AG04449 (cell line): ENCODE measurements around the gene HBA2.

ENCODE experiments used
- CTCF ChIA-PET: fragments of 350-600 bp; formaldehyde crosslinking; extraction: SDS; loops from one replicate; lab custom pipeline; 2021; ENCODE audit warnings: antibody characterized with exemption; lab: Yijun Ruan, JAX
- POLR2A ChIA-PET: fragments of 400-600, 350-600 bp; formaldehyde crosslinking; extraction: SDS; loops from one replicate; lab custom pipeline; 2020; ENCODE audit warnings: antibody characterized with exemption, inconsistent platforms; lab: Yijun Ruan, JAX
- DNase-seq: peaks from one replicate; pipeline ENCODE4 v3.0.0-alpha.2; 2010; ENCODE audit warnings: low read depth, low spot score
- H3K4me3 ChIP-seq: 2 replicates; pipeline ENCODE4 v1.5.1; 2011; ENCODE audit warnings: low read depth, mild to moderate bottlenecking, control low read depth, low read length
- TF ChIP-seq, protein P1 (sequence below): IDR thresholded peaks from one replicate; pipeline ENCODE4 v1.5.1; 2011; ENCODE audit warnings: mild to moderate bottlenecking, moderate library complexity, low read length, control low read depth, inconsistent platforms; ENCODE audit not compliant: insufficient read depth; ENCODE audit errors: missing control alignments

Gene HBA2

GRCh38 chr16:138049-138417 lies 34.6 kb upstream of the HBA2 start:
- peak overlapping the region; percentile 73 for H3K4me3 ChIP-seq
- ChIA-PET CTCF (interaction anchor here (1.9 to 3.2 kb wide), 3 partner anchors 13 to 31 kb away, joined by 7 to 10 read pairs (median 8); no protein-coding TSS in a partner anchor), POLR2A (no interaction called here)
- DNase-seq, result no peak
- TF ChIP-seq, protein P1, sequence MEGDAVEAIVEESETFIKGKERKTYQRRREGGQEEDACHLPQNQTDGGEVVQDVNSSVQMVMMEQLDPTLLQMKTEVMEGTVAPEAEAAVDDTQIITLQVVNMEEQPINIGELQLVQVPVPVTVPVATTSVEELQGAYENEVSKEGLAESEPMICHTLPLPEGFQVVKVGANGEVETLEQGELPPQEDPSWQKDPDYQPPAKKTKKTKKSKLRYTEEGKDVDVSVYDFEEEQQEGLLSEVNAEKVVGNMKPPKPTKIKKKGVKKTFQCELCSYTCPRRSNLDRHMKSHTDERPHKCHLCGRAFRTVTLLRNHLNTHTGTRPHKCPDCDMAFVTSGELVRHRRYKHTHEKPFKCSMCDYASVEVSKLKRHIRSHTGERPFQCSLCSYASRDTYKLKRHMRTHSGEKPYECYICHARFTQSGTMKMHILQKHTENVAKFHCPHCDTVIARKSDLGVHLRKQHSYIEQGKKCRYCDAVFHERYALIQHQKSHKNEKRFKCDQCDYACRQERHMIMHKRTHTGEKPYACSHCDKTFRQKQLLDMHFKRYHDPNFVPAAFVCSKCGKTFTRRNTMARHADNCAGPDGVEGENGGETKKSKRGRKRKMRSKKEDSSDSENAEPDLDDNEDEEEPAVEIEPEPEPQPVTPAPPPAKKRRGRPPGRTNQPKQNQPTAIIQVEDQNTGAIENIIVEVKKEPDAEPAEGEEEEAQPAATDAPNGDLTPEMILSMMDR, result no peak

- CTCF ChIA-PET, result interaction anchor here (0.5 to 3.2 kb wide), 5 partner anchors 22 to 41 kb away, joined by 3 to 10 read pairs (median 3); partner anchors contain the start of gene HBM
- TF ChIP-seq, protein P1, result no peak
- DNase-seq, result no peak
- POLR2A ChIA-PET, result no interaction called here
- H3K4me3 ChIP-seq, result no peak overlapping the region
Measured at GRCh38 chr16:140175-140857, 32.4 kb upstream of the HBA2 start.

DNA sequence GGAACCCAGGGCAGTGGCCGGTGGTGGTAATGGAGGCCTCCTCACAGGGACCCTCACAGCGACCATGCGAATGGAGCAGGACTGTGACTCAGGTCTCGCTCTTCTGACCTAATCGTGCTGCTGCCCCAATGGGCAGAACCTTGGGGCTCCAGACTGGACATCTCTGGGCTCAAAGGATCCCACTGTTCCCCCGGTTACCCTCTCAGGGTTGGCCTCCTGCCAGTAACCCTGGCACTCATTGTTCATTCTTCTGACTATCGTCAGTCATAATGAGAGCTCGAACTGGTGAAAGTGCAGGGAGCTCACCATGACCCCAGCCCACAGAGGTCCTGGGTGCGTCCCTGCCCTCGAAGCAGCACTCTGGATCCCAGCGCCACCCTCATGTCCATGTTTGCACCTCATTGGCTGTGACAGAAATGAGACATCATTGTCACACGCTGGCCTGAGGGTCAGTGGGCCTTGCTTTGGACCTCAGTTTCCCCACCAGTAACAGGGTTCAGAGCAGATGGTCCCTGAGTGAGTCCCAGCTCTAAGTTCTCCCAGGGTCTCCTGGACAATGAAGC lies 30.2 kb upstream of the HBA2 start:
- TF ChIP-seq, protein P1, result no peak
- ChIA-PET POLR2A (no interaction called here), CTCF (interaction anchor here (0.6 to 3.2 kb wide), 4 partner anchors 10 to 46 kb away, joined by 3 to 10 read pairs (median 6); no protein-coding TSS in a partner anchor)
- H3K4me3 ChIP-seq, result no peak overlapping the region
- no peak for DNase-seq

DNA sequence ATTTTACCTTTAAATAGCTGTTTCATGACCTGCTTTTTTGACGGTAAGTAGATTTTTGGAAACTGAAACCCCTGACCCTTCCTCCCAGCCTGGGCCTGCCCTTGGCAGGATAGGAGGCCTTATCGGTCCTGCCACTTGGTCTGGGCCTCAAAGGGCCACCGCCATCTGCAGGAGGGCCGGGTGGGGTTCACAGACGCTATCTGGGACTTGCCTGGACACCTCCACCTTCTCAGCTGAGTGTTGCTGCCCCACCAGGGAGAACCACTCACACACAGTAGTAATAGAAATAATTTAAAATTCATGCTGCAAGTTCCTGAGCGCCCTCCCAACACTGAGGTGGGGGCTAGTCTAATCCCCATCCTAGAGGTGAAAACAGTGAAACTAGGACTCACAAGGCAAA lies 29.6 kb upstream of the HBA2 start:
- no peak for DNase-seq
- ChIA-PET POLR2A (no interaction called here), CTCF (interaction anchor here (0.6 to 3.2 kb wide), 7 partner anchors 11 to 46 kb away, joined by 3 to 10 read pairs (median 4); partner anchors contain the start of gene HBQ1)
- TF ChIP-seq, protein P1, result no peak
- no peak overlapping the region for H3K4me3 ChIP-seq

GRCh38 chr16:143456-143855 lies 29.2 kb upstream of the HBA2 start:
- no peak overlapping the region for H3K4me3 ChIP-seq
- ChIA-PET POLR2A (no interaction called here), CTCF (interaction anchor here (0.7 to 3.2 kb wide), 5 partner anchors 26 to 47 kb away, joined by 3 to 10 read pairs (median 5); partner anchors contain the start of gene HBQ1)
- no peak for DNase-seq
- TF ChIP-seq, protein P1, result no peak

DNA sequence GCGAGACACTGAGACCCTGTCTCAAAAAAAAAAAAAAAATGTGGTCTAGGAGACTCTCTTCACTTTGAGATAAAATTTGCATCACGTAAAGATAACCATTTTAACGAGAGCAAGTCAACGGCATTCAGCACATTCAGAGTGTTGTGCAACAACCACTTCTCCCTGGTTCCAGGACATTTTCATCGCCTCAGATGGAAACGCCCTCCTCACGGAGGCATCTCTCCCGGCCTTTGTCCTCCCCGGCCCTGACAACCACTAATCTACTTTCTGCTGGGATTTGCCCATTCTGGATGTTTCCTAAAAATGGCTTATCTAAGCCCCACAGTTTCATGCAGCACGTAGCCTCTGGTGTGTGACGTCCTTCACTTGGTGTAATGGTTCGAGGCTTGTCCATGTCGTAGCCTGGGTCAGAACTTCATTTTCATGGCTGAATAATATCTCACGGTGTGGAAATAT lies 27.9 kb upstream of the HBA2 start:
- DNase-seq, result no peak
- H3K4me3 ChIP-seq, result no peak overlapping the region
- ChIA-PET CTCF (no interaction called here), POLR2A (interaction anchor here (0.6 kb wide), 1 partner anchor 40 kb away, joined by 3 read pairs; no protein-coding TSS in a partner anchor)
- TF ChIP-seq, protein P1, result no peak
